Measurements from ENCODE around the gene ENO1. TPM values are rescaled to one million over a fixed set of nuclear protein-coding genes. Genes with fewer than 3 reads are reported as not detected.
A peak's percentile ranks its signal among the peaks of the same experiment; 100 is the strongest.
"Not testable (repeated sequence)": the region's sequence is repeated elsewhere in the genome, so short reads cannot be mapped to it uniquely, and the experiment has no call there.

The ENO1 gene
- total and polyA plus RNA-seq, 2 experiments from 2014 or later: 910 to 1,831 TPM

DNA sequence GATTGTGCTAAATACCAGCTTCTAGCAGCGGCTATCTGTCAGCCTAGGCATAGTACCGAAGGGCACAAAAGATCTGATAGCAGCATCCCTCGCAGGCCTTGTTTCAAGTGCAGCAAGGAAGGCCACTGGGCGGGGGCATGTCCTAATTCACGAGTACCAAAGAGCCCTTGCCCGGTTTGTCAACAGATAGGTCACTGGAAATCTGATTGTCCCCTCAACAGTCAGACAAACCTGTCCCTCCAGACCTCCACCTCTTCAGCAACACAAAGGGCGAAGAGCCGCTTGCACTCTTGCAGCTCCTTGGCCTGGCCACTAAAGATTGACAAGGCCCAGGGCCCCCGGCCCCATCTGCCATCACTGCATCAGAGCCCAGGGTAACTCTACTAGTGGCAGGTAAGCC is 44.5 kb upstream of the ENO1 start (continued):
- TF ChIP-seq ZNF462 (CRISPR knock-in tag; IDR thresholded peaks at IDR 0.05) (no peak), EZH2 (IDR thresholded peaks at IDR 0.05; ENCODE audit: low read depth, unreplicated experiment) (no peak)

DNA sequence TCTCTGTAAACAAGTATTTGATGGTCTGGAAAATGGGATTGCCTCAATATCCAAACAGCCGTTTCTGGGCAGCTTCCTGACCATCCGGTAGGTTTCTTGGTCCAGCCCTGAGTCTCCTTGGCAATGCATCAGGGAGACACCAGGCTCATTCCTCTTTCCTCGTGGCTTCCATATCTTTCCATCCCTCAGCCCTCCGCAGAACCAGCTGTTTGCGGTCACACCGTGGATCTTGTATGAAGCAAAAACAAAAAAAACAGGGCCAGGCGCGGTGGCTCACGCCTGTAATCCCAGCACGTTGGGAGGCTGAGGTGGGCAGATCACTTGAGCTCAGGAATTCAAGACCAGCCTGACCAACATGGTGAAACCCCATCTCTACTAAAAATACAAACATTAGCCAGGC is 39.0 kb upstream of the ENO1 start:
- not testable (repeated sequence) for H3K4me2 ChIP-seq; H3K4me3 ChIP-seq; H3K9me3 Mint-ChIP-seq; H3K36me3 Mint-ChIP-seq (ENCODE audit: low read depth); ATAC-seq; H3K9me2 ChIP-seq (ENCODE audit: insufficient read depth); H3F3A ChIP-seq (replicated peaks; ENCODE audit: low read depth); H3K27ac Mint-ChIP-seq; H3K4me3 Mint-ChIP-seq; H2AFZ ChIP-seq; H4K20me1 ChIP-seq (replicated peaks; ENCODE audit: insufficient read depth); H3K27me3 ChIP-seq (ENCODE audit: insufficient read depth); H3K79me2 ChIP-seq (replicated peaks; ENCODE audit: insufficient read depth); DNase-seq (ENCODE audit: low spot score); H3K27ac ChIP-seq (ENCODE audit: low read depth); H3K36me3 ChIP-seq (ENCODE audit: insufficient read depth)
- H3K4me1 ChIP-seq (ENCODE audit: insufficient read depth): peaks cover 19% of the 10 kb centered on the region
- H3K4me1 Mint-ChIP-seq: peaks cover 19% of the 10 kb centered on the region
- peaks cover 12% of the 10 kb centered on the region for H3K27me3 Mint-ChIP-seq (ENCODE audit: insufficient read depth, low read depth, poor library complexity)

- Histone ChIP-seq H3K79me2 (replicated peaks; ENCODE audit: insufficient read depth) (no peaks in the 10 kb centered on the region), H3K27me3 (ENCODE audit: insufficient read depth) (no peaks in the 10 kb centered on the region), H3K36me3 (ENCODE audit: insufficient read depth) (no peaks in the 10 kb centered on the region), H2AFZ (no peak overlapping the region), H3K4me1 (ENCODE audit: insufficient read depth) (peaks cover 19% of the 10 kb centered on the region), H3K4me3 (no peak overlapping the region), H3K9me2 (ENCODE audit: insufficient read depth) (no peaks in the 10 kb centered on the region), H4K20me1 (replicated peaks; ENCODE audit: insufficient read depth) (no peaks in the 10 kb centered on the region), H3K4me2 (0 out of 2 replicates have a peak overlapping the region, but pooled peaks have one; percentile 10), H3K27ac (ENCODE audit: low read depth) (no peak overlapping the region), H3F3A (replicated peaks; ENCODE audit: low read depth) (no peaks in the 10 kb centered on the region)
- peaks cover 11% of the 10 kb centered on the region for H3K27me3 Mint-ChIP-seq (ENCODE audit: insufficient read depth, low read depth, poor library complexity)
- no peak for TF ChIP-seq ZNF331 (CRISPR knock-in tag; IDR thresholded peaks at IDR 0.05; ENCODE audit: low read depth)
- TF ChIP-seq, protein P1, sequence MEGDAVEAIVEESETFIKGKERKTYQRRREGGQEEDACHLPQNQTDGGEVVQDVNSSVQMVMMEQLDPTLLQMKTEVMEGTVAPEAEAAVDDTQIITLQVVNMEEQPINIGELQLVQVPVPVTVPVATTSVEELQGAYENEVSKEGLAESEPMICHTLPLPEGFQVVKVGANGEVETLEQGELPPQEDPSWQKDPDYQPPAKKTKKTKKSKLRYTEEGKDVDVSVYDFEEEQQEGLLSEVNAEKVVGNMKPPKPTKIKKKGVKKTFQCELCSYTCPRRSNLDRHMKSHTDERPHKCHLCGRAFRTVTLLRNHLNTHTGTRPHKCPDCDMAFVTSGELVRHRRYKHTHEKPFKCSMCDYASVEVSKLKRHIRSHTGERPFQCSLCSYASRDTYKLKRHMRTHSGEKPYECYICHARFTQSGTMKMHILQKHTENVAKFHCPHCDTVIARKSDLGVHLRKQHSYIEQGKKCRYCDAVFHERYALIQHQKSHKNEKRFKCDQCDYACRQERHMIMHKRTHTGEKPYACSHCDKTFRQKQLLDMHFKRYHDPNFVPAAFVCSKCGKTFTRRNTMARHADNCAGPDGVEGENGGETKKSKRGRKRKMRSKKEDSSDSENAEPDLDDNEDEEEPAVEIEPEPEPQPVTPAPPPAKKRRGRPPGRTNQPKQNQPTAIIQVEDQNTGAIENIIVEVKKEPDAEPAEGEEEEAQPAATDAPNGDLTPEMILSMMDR (conservative IDR thresholded peaks at IDR 0.05; ENCODE audit: low read depth in 2 of 2): no peak
- TF ChIP-seq, protein P2, sequence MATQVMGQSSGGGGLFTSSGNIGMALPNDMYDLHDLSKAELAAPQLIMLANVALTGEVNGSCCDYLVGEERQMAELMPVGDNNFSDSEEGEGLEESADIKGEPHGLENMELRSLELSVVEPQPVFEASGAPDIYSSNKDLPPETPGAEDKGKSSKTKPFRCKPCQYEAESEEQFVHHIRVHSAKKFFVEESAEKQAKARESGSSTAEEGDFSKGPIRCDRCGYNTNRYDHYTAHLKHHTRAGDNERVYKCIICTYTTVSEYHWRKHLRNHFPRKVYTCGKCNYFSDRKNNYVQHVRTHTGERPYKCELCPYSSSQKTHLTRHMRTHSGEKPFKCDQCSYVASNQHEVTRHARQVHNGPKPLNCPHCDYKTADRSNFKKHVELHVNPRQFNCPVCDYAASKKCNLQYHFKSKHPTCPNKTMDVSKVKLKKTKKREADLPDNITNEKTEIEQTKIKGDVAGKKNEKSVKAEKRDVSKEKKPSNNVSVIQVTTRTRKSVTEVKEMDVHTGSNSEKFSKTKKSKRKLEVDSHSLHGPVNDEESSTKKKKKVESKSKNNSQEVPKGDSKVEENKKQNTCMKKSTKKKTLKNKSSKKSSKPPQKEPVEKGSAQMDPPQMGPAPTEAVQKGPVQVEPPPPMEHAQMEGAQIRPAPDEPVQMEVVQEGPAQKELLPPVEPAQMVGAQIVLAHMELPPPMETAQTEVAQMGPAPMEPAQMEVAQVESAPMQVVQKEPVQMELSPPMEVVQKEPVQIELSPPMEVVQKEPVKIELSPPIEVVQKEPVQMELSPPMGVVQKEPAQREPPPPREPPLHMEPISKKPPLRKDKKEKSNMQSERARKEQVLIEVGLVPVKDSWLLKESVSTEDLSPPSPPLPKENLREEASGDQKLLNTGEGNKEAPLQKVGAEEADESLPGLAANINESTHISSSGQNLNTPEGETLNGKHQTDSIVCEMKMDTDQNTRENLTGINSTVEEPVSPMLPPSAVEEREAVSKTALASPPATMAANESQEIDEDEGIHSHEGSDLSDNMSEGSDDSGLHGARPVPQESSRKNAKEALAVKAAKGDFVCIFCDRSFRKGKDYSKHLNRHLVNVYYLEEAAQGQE (IDR thresholded peaks at IDR 0.05; ENCODE audit: unreplicated experiment): no peak
- TF ChIP-seq CREB1 (CRISPR knock-in tag; IDR thresholded peaks at IDR 0.05; ENCODE audit: low read depth): no peak
- TF ChIP-seq NANOG (IDR thresholded peaks at IDR 0.05; ENCODE audit: borderline replicate concordance): peak; percentile 10; the same call in 1 of the 2 replicates
- no peak overlapping the region for H3K4me3 Mint-ChIP-seq
- peaks cover 20% of the 10 kb centered on the region for H3K9me3 Mint-ChIP-seq
- peak; percentile 44 for DNase-seq (ENCODE audit: low spot score)
- no peak overlapping the region for H3K27ac Mint-ChIP-seq
- peaks cover 25% of the 10 kb centered on the region for H3K4me1 Mint-ChIP-seq
- ATAC-seq: peak; percentile 31
- H3K36me3 Mint-ChIP-seq (ENCODE audit: low read depth): peaks cover 15% of the 10 kb centered on the region; the same call in 2 of the 3 replicates
These were observed 37.0 kb upstream of the ENO1 start for GRCh38 chr1:8915446-8915845.
